Esophagus squamous epithelium (tissue), 4 donors: ENCODE measurements around the gene MOK.

ENCODE experiments used
- POLR2A ChIP-seq, 4 donors: fragments of 450-650 bp; IDR thresholded peaks; one replicate each; pipeline ENCODE4 v1.6.1; 2017; ENCODE audit warnings: antibody characterized with exemption in 4 of 4, mild to moderate bottlenecking in 4 of 4, moderate library complexity in 3 of 4
- TF ChIP-seq, protein P1 (sequence below), 6 experiments: fragments of 450-650 bp in 4 of 6; fragments of 200-600 bp in 2 of 6; sonication (generic) in 2 of 6; IDR thresholded peaks; one replicate each; pipeline ENCODE4 v1.5.1; 2016 to 2019; ENCODE audit warnings: antibody characterized with exemption in 6 of 6, mild to moderate bottlenecking in 4 of 6, moderate library complexity in 4 of 6

DNA sequence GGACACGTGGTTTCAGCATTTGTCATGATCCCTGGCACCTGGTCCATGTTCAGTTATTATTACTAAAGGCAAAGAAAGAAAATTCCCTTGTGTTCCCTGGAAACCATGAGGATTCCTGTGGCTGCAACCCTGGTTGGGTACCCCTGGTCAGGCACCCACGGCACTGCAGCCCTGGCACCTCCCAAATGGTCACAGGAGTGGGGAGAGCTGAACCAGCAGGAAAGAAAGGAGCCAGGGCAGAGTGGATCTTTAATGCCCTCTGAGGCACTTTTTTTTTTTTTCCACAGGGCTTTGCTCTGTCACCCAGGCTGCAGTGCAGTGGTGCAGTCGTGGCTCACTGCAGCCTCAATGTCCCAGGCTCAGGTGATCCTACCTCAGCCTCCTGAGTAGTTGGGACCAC lies 40.3 kb upstream of the MOK start:
- TF ChIP-seq, protein P1, sequence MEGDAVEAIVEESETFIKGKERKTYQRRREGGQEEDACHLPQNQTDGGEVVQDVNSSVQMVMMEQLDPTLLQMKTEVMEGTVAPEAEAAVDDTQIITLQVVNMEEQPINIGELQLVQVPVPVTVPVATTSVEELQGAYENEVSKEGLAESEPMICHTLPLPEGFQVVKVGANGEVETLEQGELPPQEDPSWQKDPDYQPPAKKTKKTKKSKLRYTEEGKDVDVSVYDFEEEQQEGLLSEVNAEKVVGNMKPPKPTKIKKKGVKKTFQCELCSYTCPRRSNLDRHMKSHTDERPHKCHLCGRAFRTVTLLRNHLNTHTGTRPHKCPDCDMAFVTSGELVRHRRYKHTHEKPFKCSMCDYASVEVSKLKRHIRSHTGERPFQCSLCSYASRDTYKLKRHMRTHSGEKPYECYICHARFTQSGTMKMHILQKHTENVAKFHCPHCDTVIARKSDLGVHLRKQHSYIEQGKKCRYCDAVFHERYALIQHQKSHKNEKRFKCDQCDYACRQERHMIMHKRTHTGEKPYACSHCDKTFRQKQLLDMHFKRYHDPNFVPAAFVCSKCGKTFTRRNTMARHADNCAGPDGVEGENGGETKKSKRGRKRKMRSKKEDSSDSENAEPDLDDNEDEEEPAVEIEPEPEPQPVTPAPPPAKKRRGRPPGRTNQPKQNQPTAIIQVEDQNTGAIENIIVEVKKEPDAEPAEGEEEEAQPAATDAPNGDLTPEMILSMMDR (IDR thresholded peaks at IDR 0.05), result no peak
- TF ChIP-seq POLR2A (IDR thresholded peaks at IDR 0.05), result no peak
